H1 (cell line): ENCODE measurements around the gene NINJ2. TPM values are rescaled to one million over a fixed set of nuclear protein-coding genes. Genes with fewer than 3 reads are reported as not detected.

Experiments used
- CTCF ChIA-PET: fragments of 300-600 bp; sonication (Branson Sonifier 250); formaldehyde crosslinking; loops from one replicate; lab custom pipeline; 2021; ENCODE audit not compliant: partially characterized antibody; lab: Charles Lee
- POLR2A ChIA-PET: fragments of 300-600 bp; sonication (Branson Sonifier 250); formaldehyde crosslinking; loops from one replicate; lab custom pipeline; 2021; ENCODE audit warnings: inconsistent platforms; ENCODE audit not compliant: partially characterized antibody; lab: Charles Lee
- DNase-seq, 2 experiments: peaks; one replicate each; pipeline versions ENCODE4 v3.0.0 to v3.0.0-alpha.2; 2010 to 2022; ENCODE audit warnings: low spot score in 2 of 2, low read depth in 1 of 2, mixed read lengths in 1 of 2
- FAIRE-seq: peaks from 2 replicates; lab custom pipeline; 2011; peaks lifted over from hg19 to GRCh38; lab: Jason Lieb, UNC
- H2AFZ ChIP-seq: 2 replicates; pipeline ENCODE4 v1.8.1; 2012; ENCODE audit warnings: low read length, inconsistent platforms
- H2AK5ac ChIP-seq: 2 replicates; pipeline ENCODE4 v1.6.1; 2013; ENCODE audit warnings: low read depth, low read length
- H2BK120ac ChIP-seq: replicated peaks from 2 replicates; pipeline ENCODE3; 2013; ENCODE audit warnings: low read depth, low read length, inconsistent platforms
- H2BK12ac ChIP-seq: 2 replicates; pipeline ENCODE4 v1.6.1; 2013; ENCODE audit warnings: low read depth, low read length
- H2BK15ac ChIP-seq: 2 replicates; pipeline ENCODE4 v1.6.1; 2013; ENCODE audit warnings: low read length
- H2BK20ac ChIP-seq: 2 replicates; pipeline ENCODE4 v1.6.1; 2013; ENCODE audit warnings: low read length
- H2BK5ac ChIP-seq: 2 replicates; pipeline ENCODE4 v1.6.1; 2013; ENCODE audit warnings: low read depth, low read length
- H3K14ac ChIP-seq: 2 replicates; pipeline ENCODE4 v1.6.1; 2013; ENCODE audit warnings: inconsistent platforms; ENCODE audit not compliant: insufficient read length
- H3K18ac ChIP-seq: 2 replicates; pipeline ENCODE4 v1.6.1; 2013; ENCODE audit warnings: low read length; ENCODE audit errors: extremely low read depth
- H3K23ac ChIP-seq: 2 replicates; pipeline ENCODE4 v1.6.1; 2013; ENCODE audit warnings: inconsistent platforms; ENCODE audit not compliant: insufficient read length
- H3K23me2 ChIP-seq: 2 replicates; pipeline ENCODE4 v1.6.1; 2013; ENCODE audit warnings: low read depth, low read length
- H3K27ac ChIP-seq: 2 replicates; pipeline ENCODE4 v1.6.1; 2011; ENCODE audit warnings: low read depth, low read length, inconsistent platforms
- H3K27me3 ChIP-seq, 4 experiments: replicated peaks in 1 of 4; 1 replicate in 1 of 4; 2 replicates in 3 of 4; pipeline versions ENCODE4 v1.6.1 to v1.8.1; 2011 to 2013; ENCODE audit warnings: low read length in 3 of 4, mild to moderate bottlenecking in 3 of 4, inconsistent platforms in 2 of 4, mixed read lengths in 2 of 4, moderate library complexity in 1 of 4; ENCODE audit not compliant: control insufficient read depth in 3 of 4, insufficient read depth in 3 of 4; ENCODE audit errors: extremely low read depth in 1 of 4
- H3K36me3 ChIP-seq, 4 experiments: 2 replicates each; pipeline versions ENCODE4 v1.6.1 to v1.8.1; 2011 to 2013; ENCODE audit warnings: mild to moderate bottlenecking in 4 of 4, low read length in 3 of 4, moderate library complexity in 2 of 4, control low read depth in 1 of 4, inconsistent platforms in 1 of 4; ENCODE audit not compliant: insufficient read depth in 4 of 4, control insufficient read depth in 2 of 4
- H3K4ac ChIP-seq: replicated peaks from 2 replicates; pipeline ENCODE3; 2013; ENCODE audit warnings: low read length, low read depth, mixed read lengths, inconsistent platforms; ENCODE audit not compliant: insufficient read length
- H3K4me1 ChIP-seq, 4 experiments: replicated peaks in 1 of 4; 1 replicate in 1 of 4; 2 replicates in 3 of 4; pipeline versions ENCODE4 v1.6.1 to v1.8.1; 2011 to 2013; ENCODE audit warnings: low read length in 3 of 4, inconsistent platforms in 2 of 4, mixed read lengths in 1 of 4; ENCODE audit not compliant: insufficient read depth in 4 of 4, control insufficient read depth in 3 of 4
- H3K4me2 ChIP-seq, 2 experiments: 2 replicates each; pipeline versions ENCODE4 v1.6.1 to v1.8.1; 2011 to 2013; ENCODE audit warnings: low read depth in 2 of 2, low read length in 2 of 2, control low read depth in 1 of 2, inconsistent platforms in 1 of 2, mild to moderate bottlenecking in 1 of 2; ENCODE audit not compliant: insufficient read depth in 1 of 2
- H3K4me3 ChIP-seq, 4 experiments: fragments of 200-600, 300-600 bp in 1 of 4; sonication (generic), shearing (Covaris generic), sonication (Bioruptor Twin) in 1 of 4; 2 replicates each; pipeline versions ENCODE4 v1.5.1 to v1.8.1; 2011 to 2016; ENCODE audit warnings: low read length in 4 of 4, low read depth in 3 of 4, control low read depth in 2 of 4, inconsistent platforms in 2 of 4, mild to moderate bottlenecking in 2 of 4, mixed read lengths in 1 of 4, moderate library complexity in 1 of 4; ENCODE audit not compliant: insufficient read depth in 2 of 4; ENCODE audit errors: extremely low read depth in 1 of 4
- H3K56ac ChIP-seq: replicated peaks from 2 replicates; pipeline ENCODE3; 2013; ENCODE audit warnings: low read depth, mild to moderate bottlenecking, mixed read lengths, low read length, inconsistent platforms; ENCODE audit not compliant: insufficient read length
- H3K79me1 ChIP-seq: 2 replicates; pipeline ENCODE4 v1.6.1; 2013; ENCODE audit warnings: low read depth, low read length, control low read depth
- H3K79me2 ChIP-seq, 2 experiments: 2 replicates each; pipeline versions ENCODE4 v1.6.1 to v1.8.1; 2012 to 2013; ENCODE audit warnings: low read length in 2 of 2, mild to moderate bottlenecking in 2 of 2, inconsistent platforms in 1 of 2; ENCODE audit not compliant: insufficient read depth in 2 of 2, control insufficient read depth in 1 of 2
- H3K9ac ChIP-seq, 4 experiments: replicated peaks in 1 of 4; 1 replicate in 1 of 4; 2 replicates in 3 of 4; pipeline versions ENCODE4 v1.6.1 to v1.8.1; 2011 to 2013; ENCODE audit warnings: low read depth in 3 of 4, low read length in 3 of 4, control low read depth in 2 of 4, mild to moderate bottlenecking in 2 of 4, moderate library complexity in 2 of 4, inconsistent platforms in 1 of 4; ENCODE audit errors: extremely low read depth in 1 of 4
- H3K9me3 ChIP-seq, 2 experiments: 2 replicates each; pipeline versions ENCODE4 v1.6.1 to v1.8.1; 2012 to 2013; ENCODE audit warnings: mild to moderate bottlenecking in 2 of 2, moderate library complexity in 2 of 2, control low read depth in 1 of 2, inconsistent platforms in 1 of 2, low read depth in 1 of 2, low read length in 1 of 2, mixed read lengths in 1 of 2; ENCODE audit not compliant: insufficient read depth in 2 of 2
- H4K20me1 ChIP-seq, 2 experiments: replicated peaks in 1 of 2; 2 replicates each; pipeline versions ENCODE3 to v1.8.1; 2011 to 2013; ENCODE audit warnings: inconsistent platforms in 2 of 2, low read length in 2 of 2, mild to moderate bottlenecking in 1 of 2; ENCODE audit not compliant: insufficient read depth in 2 of 2, control insufficient read depth in 1 of 2
- H4K5ac ChIP-seq: 2 replicates; pipeline ENCODE4 v1.6.1; 2013; ENCODE audit warnings: low read length, low read depth, mixed read lengths, inconsistent platforms; ENCODE audit not compliant: insufficient read length
- H4K8ac ChIP-seq: 2 replicates; pipeline ENCODE4 v1.8.0; 2013; ENCODE audit warnings: mild to moderate bottlenecking, moderate library complexity, low read length, inconsistent platforms; ENCODE audit not compliant: insufficient read depth; ENCODE audit errors: extremely low read depth
- H4K91ac ChIP-seq: replicated peaks from 2 replicates; pipeline ENCODE3; 2013; ENCODE audit warnings: low read length, mixed read lengths, inconsistent platforms; ENCODE audit not compliant: insufficient read length
- ASH2L ChIP-seq: fragments of 200-600, 300-600 bp; sonication (generic); IDR thresholded peaks from one replicate; pipeline ENCODE4 v1.7.1; 2017; ENCODE audit warnings: low read length
- BCL11A ChIP-seq, 2 experiments: IDR thresholded peaks; one replicate each; pipeline ENCODE4 v1.6.1; 2011; ENCODE audit warnings: low read depth in 2 of 2, low read length in 2 of 2, mild to moderate bottlenecking in 2 of 2
- CEBPB ChIP-seq: IDR thresholded peaks from 2 replicates; pipeline ENCODE4 v1.6.1; 2012; ENCODE audit warnings: low read depth, low read length
- CHD2 ChIP-seq: IDR thresholded peaks from 2 replicates; pipeline ENCODE4 v1.6.1; 2012; ENCODE audit warnings: low read length, improper control_type of control experiment
- GTF2F1 ChIP-seq: IDR thresholded peaks from 2 replicates; pipeline ENCODE4 v1.6.1; 2012; ENCODE audit warnings: low read depth, low read length, improper control_type of control experiment, borderline replicate concordance
- KDM4A ChIP-seq: IDR thresholded peaks from one replicate; pipeline ENCODE4 v1.7.1; 2012; ENCODE audit warnings: low read depth, mild to moderate bottlenecking, moderate library complexity, low read length, inconsistent platforms; ENCODE audit not compliant: severe bottlenecking
- KDM5A ChIP-seq: fragments of 200-600 bp; IDR thresholded peaks from 2 replicates; pipeline ENCODE4 v1.7.1; 2012; ENCODE audit warnings: mild to moderate bottlenecking, low read length, inconsistent platforms, mixed read lengths
- NRF1 ChIP-seq: IDR thresholded peaks from 2 replicates; pipeline ENCODE4 v1.6.1; 2011; ENCODE audit warnings: mild to moderate bottlenecking, low read depth, low read length, improper control_type of control experiment
- RAD21 ChIP-seq, 2 experiments: IDR thresholded peaks in 1 of 2; conservative IDR thresholded peaks in 1 of 2; 2 replicates each; pipeline ENCODE4 v1.6.1; 2011; ENCODE audit warnings: low read depth in 2 of 2, low read length in 2 of 2, improper control_type of control experiment in 1 of 2, inconsistent platforms in 1 of 2, mild to moderate bottlenecking in 1 of 2, moderate library complexity in 1 of 2
- RBBP5 ChIP-seq: IDR thresholded peaks from 2 replicates; pipeline ENCODE4 v1.7.1; 2012; ENCODE audit warnings: low read depth, mild to moderate bottlenecking, inconsistent platforms, low read length, moderate library complexity, borderline replicate concordance
- RXRA ChIP-seq: IDR thresholded peaks from 2 replicates; pipeline ENCODE4 v1.6.1; 2011; ENCODE audit warnings: low read depth, mild to moderate bottlenecking, low read length, moderate library complexity; ENCODE audit not compliant: insufficient read depth
- SAP30 ChIP-seq: fragments of 300-600 bp; sonication (generic); IDR thresholded peaks from 2 replicates; pipeline ENCODE4 v1.7.1; 2012; ENCODE audit warnings: low read length, moderate library complexity, mild to moderate bottlenecking, inconsistent platforms; ENCODE audit not compliant: insufficient read depth, insufficient replicate concordance
- TBP ChIP-seq: IDR thresholded peaks from 2 replicates; pipeline ENCODE4 v1.6.1; 2011; ENCODE audit warnings: low read depth, low read length, improper control_type of control experiment
- YY1 ChIP-seq: IDR thresholded peaks from 2 replicates; pipeline ENCODE4 v1.6.1; 2011; ENCODE audit warnings: low read depth, mild to moderate bottlenecking, low read length
- WGBS, 2 experiments: shearing (Covaris generic) in 1 of 2; methylation state at CpG; one replicate each; pipeline versions ENCODE4 v1.1.6 to v1.1.7; 2013 to 2015; ENCODE audit warnings: low lambda C conversion rate in 2 of 2, mixed read lengths in 2 of 2, inconsistent platforms in 1 of 2, low coverage in 1 of 2, missing lambda C conversion rate in 1 of 2; ENCODE audit not compliant: insufficient replicate concordance in 2 of 2, insufficient coverage in 1 of 2, insufficient read length in 1 of 2; ENCODE audit errors: extremely low coverage in 1 of 2, missing lambda C conversion rate in 1 of 2; 5-methylcytosine and 5-hydroxymethylcytosine counted together
- polyA plus RNA-seq, 7 experiments: library from polyadenylated mRNA; depleted of rRNA in 3 of 7; stranded (reverse) in 5 of 7; unstranded in 2 of 7; fragments of >200 nt in 5 of 7; fragments of 200-250 nt in 2 of 7; gene quantifications; 1 replicate in 5 of 7; 2 replicates in 1 of 7; 4 replicates in 1 of 7; pipeline versions ENCODE4 v1.2.1 to v1.2.3, GENCODE V29; 2011 to 2013; ENCODE audit warnings: missing spikeins in 2 of 7, mixed read lengths in 2 of 7
- total RNA-seq: library from RNA; stranded (reverse); fragmentation: NEBNext Ultra II Directional; extraction: Animal tissue kit (Norgen Biotek cat#: 25700); gene quantifications from 2 replicates; pipeline ENCODE4 v1.2.1, GENCODE V29; 2021

Gene NINJ2
- total and polyA plus RNA-seq, 2 of the 8 experiments (the other 6 are each of a cell fraction or from before 2014, with no cell fraction given) = 1.4 TPM; not detected in 1

GRCh38 chr12:674272-674781, 11.1 kb upstream of the NINJ2 start:
- H2BK5ac ChIP-seq = no peak overlapping the region
- no peaks in the 10 kb centered on the region for H3K36me3 ChIP-seq
- H3K23me2 ChIP-seq = peaks cover 3% of the 10 kb centered on the region; the same call in 1 of the 2 replicates
- no peak overlapping the region for H3K56ac ChIP-seq
- no peak overlapping the region for H3K18ac ChIP-seq
- H3K23ac ChIP-seq = no peak overlapping the region
- no peak overlapping the region for H2BK120ac ChIP-seq
- H4K20me1 ChIP-seq = no peaks in the 10 kb centered on the region
- no peak overlapping the region for H2BK12ac ChIP-seq
- no peak overlapping the region for H3K9ac ChIP-seq
- no peak overlapping the region for H2AFZ ChIP-seq
- FAIRE-seq (no peak), DNase-seq (no peak)
- no peak overlapping the region for H4K8ac ChIP-seq
- no peak overlapping the region for H3K4ac ChIP-seq
- H2BK15ac ChIP-seq = no peak overlapping the region
- H3K4me3 ChIP-seq = no peak overlapping the region
- H3K79me1 ChIP-seq = no peaks in the 10 kb centered on the region
- no peaks in the 10 kb centered on the region for H3K27me3 ChIP-seq
- no peak overlapping the region for H2AK5ac ChIP-seq
- H3K14ac ChIP-seq = no peak overlapping the region
- no peak overlapping the region for H2BK20ac ChIP-seq
- H4K91ac ChIP-seq = no peak overlapping the region
- no peak overlapping the region for H4K5ac ChIP-seq
- POLR2A ChIA-PET = interaction anchor here (0.6 kb wide), 1 partner anchor 424 kb away, joined by 3 read pairs; no protein-coding TSS in a partner anchor
- H3K4me1 ChIP-seq = no peaks in the 10 kb centered on the region
- no peaks in the 10 kb centered on the region for H3K79me2 ChIP-seq
- H3K9me3 ChIP-seq = no peaks in the 10 kb centered on the region
- 84% methylated on average over 4 of the region's 4 CpGs; no CpG with 5 or more reads in 1 of the 2 experiments for WGBS, 2 experiments
- CTCF ChIA-PET = no interaction called here
- no peak overlapping the region for H3K4me2 ChIP-seq
- H3K27ac ChIP-seq = no peak overlapping the region
- TF ChIP-seq SAP30 = no peak
- TF ChIP-seq TBP = no peak
- no peak for TF ChIP-seq CHD2
- no peak for TF ChIP-seq RXRA
- TF ChIP-seq GTF2F1 = no peak
- no peak for TF ChIP-seq KDM4A
- no peak for TF ChIP-seq KDM5A
- no peak for TF ChIP-seq YY1
- no peak for TF ChIP-seq ASH2L
- no peak for TF ChIP-seq RBBP5
- TF ChIP-seq CEBPB = no peak
- no peak for TF ChIP-seq NRF1
- TF ChIP-seq RAD21 (IDR thresholded peaks at IDR 0.05 in 1 of 2, conservative IDR thresholded peaks at IDR 0.05 in 1 of 2; ENCODE audit: low read depth in 2 of 2, low read length in 2 of 2) = no peak
- no peak for TF ChIP-seq BCL11A (IDR thresholded peaks at IDR 0.05; ENCODE audit: low read depth in 2 of 2, low read length in 2 of 2)
